ENCODE measurements around the gene ZNF813. TPM values are rescaled to one million over a fixed set of nuclear protein-coding genes. Genes with fewer than 3 reads are reported as not detected.
"Not testable (repeated sequence)": the region's sequence is repeated elsewhere in the genome, so short reads cannot be mapped to it uniquely, and the experiment has no call there.

Gene ZNF813
- total RNA-seq, 1 donor from 2014 or later = 2.2 TPM

DNA sequence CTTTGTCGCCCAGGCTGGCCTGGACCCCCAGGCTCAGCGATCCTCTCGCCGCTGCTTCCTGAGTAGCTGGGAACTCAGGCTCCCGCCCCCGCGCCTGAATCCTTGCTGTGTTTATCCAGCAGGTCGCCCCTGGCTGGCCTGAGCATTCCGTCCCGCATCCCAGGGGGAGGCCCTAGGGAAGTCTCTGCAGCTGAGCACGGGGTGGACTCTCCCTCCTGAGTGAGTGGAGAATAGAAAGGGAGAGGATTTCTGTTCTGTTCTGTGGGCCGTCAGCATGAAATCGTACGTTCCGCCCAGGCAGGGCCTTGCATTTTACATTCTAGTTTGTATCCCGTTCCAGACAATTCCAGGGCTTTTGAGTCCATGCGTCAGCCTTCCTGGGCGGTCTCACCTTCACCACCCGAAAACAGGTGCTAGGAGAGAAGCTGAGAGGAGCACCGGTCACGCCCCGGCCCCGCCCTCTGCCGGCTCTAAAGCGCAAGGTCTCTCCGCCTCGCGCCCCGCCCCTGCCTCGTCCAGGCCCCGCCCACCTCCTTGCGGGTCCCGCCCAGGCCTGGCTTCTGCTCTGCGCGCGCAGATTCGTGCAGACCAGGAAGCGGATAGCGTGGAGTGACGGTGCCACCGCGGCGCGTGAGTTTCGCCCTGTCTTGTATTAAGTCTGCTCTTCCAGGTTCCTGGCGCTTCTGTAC lies 36.0 kb upstream of the ZNF813 start, which contains the start of gene ZNF761:
Gene ZNF761, plus strand, starts transcription at position 586 of the 689 bp plus-strand sequence. CDS start 15,285 bp downstream, outside the sequence.
- Mint-ChIP-seq H3K27ac (ENCODE audit: unreplicated experiment) (peak within 1 kb of the TSS; percentile 94), H3K27me3 (ENCODE audit: low read depth) (no peaks in the 10 kb centered on the region), H3K4me3 (ENCODE audit: unreplicated experiment) (peak within 1 kb of the TSS; percentile 89), H3K36me3 (ENCODE audit: low read depth) (peaks cover 22% of the 10 kb centered on the region), H3K4me1 (ENCODE audit: low read depth) (peaks cover 20% of the 10 kb centered on the region), H3K9me3 (ENCODE audit: low read depth) (peaks cover 3% of the 10 kb centered on the region)
- peak; percentile 77 for TF ChIP-seq CTCF (IDR thresholded peaks at IDR 0.05)
- DNase-seq (ENCODE audit: low spot score) = peak; percentile 97

DNA sequence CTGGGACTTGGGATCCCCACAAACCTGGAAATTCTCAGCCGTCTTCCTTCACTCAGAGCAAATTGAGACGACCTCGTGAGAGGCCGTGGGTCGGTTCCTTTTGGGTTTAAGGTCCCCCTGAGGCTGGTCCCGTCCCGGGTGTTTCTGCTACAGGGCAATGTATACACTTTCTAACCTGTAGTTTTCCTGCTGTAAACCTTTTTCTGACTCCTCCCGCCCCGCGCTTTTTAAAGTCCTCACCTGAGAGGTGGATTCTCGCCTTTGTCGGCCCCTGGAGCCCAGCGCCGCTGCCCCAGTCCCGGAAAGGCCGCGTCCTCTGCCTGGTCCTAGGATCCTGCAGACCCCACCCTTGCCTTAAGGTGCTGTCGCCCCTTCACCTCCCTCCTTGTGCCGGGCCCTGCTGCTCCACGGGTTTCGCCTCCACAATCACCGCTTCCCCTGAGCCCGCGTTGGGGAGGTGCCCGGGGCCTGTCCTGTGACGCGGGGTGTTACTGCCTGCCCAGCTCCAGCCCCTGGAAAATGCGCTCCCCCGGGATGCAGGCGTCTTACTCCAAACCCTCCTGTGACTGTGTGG lies 35.4 kb upstream of the ZNF813 start:
- DNase-seq (ENCODE audit: low spot score) = no peak
- H3K36me3 Mint-ChIP-seq (ENCODE audit: low read depth) = peaks cover 22% of the 10 kb centered on the region
- peak overlapping the region; percentile 89 for H3K4me3 Mint-ChIP-seq (ENCODE audit: unreplicated experiment)
- peaks cover 3% of the 10 kb centered on the region for H3K9me3 Mint-ChIP-seq (ENCODE audit: low read depth)
- no peak for TF ChIP-seq CTCF (IDR thresholded peaks at IDR 0.05)
- peaks cover 20% of the 10 kb centered on the region for H3K4me1 Mint-ChIP-seq (ENCODE audit: low read depth)
- no peaks in the 10 kb centered on the region for H3K27me3 Mint-ChIP-seq (ENCODE audit: low read depth)
- peak overlapping the region; percentile 94 for H3K27ac Mint-ChIP-seq (ENCODE audit: unreplicated experiment)

- not testable (repeated sequence) for H3K4me1 Mint-ChIP-seq (ENCODE audit: low read depth); H3K4me3 Mint-ChIP-seq (ENCODE audit: unreplicated experiment); DNase-seq (ENCODE audit: low spot score); H3K27me3 Mint-ChIP-seq (ENCODE audit: low read depth); H3K27ac Mint-ChIP-seq (ENCODE audit: unreplicated experiment)
- H3K36me3 Mint-ChIP-seq (ENCODE audit: low read depth) = peaks cover 73% of the 10 kb centered on the region
- H3K9me3 Mint-ChIP-seq (ENCODE audit: low read depth) = peaks cover 49% of the 10 kb centered on the region
Measured at GRCh38 chr19:53443809-53444208, 23.7 kb upstream of the ZNF813 start.

GRCh38 chr19:53447196-53447595 lies 20.3 kb upstream of the ZNF813 start:
- H3K27ac Mint-ChIP-seq (ENCODE audit: unreplicated experiment); DNase-seq (ENCODE audit: low spot score); H3K27me3 Mint-ChIP-seq (ENCODE audit: low read depth); H3K4me1 Mint-ChIP-seq (ENCODE audit: low read depth); H3K4me3 Mint-ChIP-seq (ENCODE audit: unreplicated experiment): not testable (repeated sequence)
- peaks cover 57% of the 10 kb centered on the region for H3K9me3 Mint-ChIP-seq (ENCODE audit: low read depth)
- peaks cover 79% of the 10 kb centered on the region for H3K36me3 Mint-ChIP-seq (ENCODE audit: low read depth)

DNA sequence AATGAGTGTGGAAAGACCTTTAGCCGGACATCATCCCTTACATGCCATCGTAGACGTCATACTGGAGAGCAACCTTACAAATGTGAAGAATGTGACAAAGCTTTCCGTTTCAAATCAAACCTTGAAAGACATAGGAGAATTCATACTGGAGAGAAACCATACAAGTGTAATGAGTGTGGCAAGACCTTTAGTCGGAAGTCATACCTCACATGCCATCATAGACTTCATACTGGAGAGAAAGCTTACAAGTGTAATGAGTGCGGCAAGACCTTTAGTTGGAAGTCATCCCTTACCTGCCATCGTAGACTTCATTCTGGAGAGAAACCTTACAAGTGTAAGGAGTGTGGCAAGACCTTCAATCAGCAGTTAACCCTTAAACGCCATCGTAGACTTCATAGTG lies 11.7 kb upstream of the ZNF813 start:
- DNase-seq (ENCODE audit: low spot score) = no peak
- no peak for TF ChIP-seq CTCF (IDR thresholded peaks at IDR 0.05)
- Mint-ChIP-seq H3K27ac (ENCODE audit: unreplicated experiment) (no peak overlapping the region), H3K36me3 (ENCODE audit: low read depth) (peaks cover 83% of the 10 kb centered on the region), H3K9me3 (ENCODE audit: low read depth) (peaks cover 71% of the 10 kb centered on the region), H3K27me3 (ENCODE audit: low read depth) (no peaks in the 10 kb centered on the region), H3K4me1 (ENCODE audit: low read depth) (no peaks in the 10 kb centered on the region), H3K4me3 (ENCODE audit: unreplicated experiment) (no peak overlapping the region)

DNA sequence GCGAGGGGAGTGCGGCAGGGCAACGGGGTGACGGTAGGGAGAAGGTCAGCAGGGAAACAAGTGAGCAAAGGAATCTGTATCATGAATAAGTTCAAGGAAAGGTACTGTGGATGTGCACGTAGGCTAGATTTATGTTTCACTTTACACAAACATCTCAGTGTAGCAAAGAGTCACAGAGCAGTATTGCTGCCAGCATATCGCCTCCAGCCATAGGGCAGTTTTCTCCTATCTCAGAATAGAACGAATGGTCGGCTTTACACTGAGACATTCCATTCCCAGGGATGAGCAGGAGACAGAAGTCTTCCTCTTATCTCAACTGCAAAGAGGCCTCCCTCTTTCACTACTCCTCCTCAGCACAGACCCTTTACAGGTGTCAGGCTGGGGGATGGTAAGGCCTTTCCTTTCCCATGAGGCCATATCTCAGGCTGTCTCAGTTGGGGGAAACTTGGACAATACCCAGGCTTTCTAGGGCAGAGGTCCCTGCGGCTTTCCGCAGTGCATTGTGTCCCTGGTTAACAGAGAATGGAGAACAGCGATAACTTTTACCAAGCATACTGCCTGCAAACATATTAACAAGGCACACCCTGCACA lies 7.3 kb upstream of the ZNF813 start:
- H3K27ac Mint-ChIP-seq (ENCODE audit: unreplicated experiment) = not testable (repeated sequence)
- H3K36me3 Mint-ChIP-seq (ENCODE audit: low read depth) = peaks cover 49% of the 10 kb centered on the region

More for the DNA sequence above, 7.3 kb upstream of the ZNF813 start:
- DNase-seq (ENCODE audit: low spot score); H3K4me3 Mint-ChIP-seq (ENCODE audit: unreplicated experiment); H3K27me3 Mint-ChIP-seq (ENCODE audit: low read depth); H3K4me1 Mint-ChIP-seq (ENCODE audit: low read depth): not testable (repeated sequence)
- peaks cover 67% of the 10 kb centered on the region for H3K9me3 Mint-ChIP-seq (ENCODE audit: low read depth)
